ENCODE measurements around the gene SFT2D3.

- no peak for TF ChIP-seq MAZ (IDR thresholded peaks at IDR 0.05; ENCODE audit: borderline replicate concordance, low read depth, low read length)
- no peak for TF ChIP-seq SMC3 (IDR thresholded peaks at IDR 0.05)
- no peak for TF ChIP-seq CTCF (IDR thresholded peaks at IDR 0.05)
- no peak for TF ChIP-seq POLR2AphosphoS2 (conservative IDR thresholded peaks at IDR 0.05; ENCODE audit: low read length)
- no peak for TF ChIP-seq REST (IDR thresholded peaks at IDR 0.05)
- no peak for TF ChIP-seq HOXA7 (CRISPR knock-in tag; IDR thresholded peaks at IDR 0.05)
- TF ChIP-seq POLR2A (IDR thresholded peaks at IDR 0.05; ENCODE audit: low read length): no peak
- TF ChIP-seq JUN (IDR thresholded peaks at IDR 0.05): no peak
Measured at GRCh38 chr2:127747621-127748020, 46.3 kb downstream of the SFT2D3 start.
